ENCODE results near the gene FOXS1. TPM values are rescaled to one million over a fixed set of nuclear protein-coding genes. Genes with fewer than 3 reads are reported as not detected.

Gene FOXS1
- total RNA-seq (2014; rRNA removed; shearing (Covaris generic); ENCODE audit: low replicate concordance) = 0.07 TPM in 1 of 2 replicates, not detected in the other

- H3K27me3 ChIP-seq = no peaks in the 10 kb centered on the region
- no peaks in the 10 kb centered on the region for H3K9me3 ChIP-seq
- no peak for DNase-seq
- no peak within 1 kb of the TSS for H3K4me3 ChIP-seq
- H3K36me3 ChIP-seq = no peaks in the 10 kb centered on the region; the same call in 1 of the 2 replicates
Measured at GRCh38 chr20:31845300-31845863, at the start of gene FOXS1. Gene FOXS1 (minus strand): TSS chr20:31845604. CDS start chr20:31845542, 62 bp downstream.

DNA sequence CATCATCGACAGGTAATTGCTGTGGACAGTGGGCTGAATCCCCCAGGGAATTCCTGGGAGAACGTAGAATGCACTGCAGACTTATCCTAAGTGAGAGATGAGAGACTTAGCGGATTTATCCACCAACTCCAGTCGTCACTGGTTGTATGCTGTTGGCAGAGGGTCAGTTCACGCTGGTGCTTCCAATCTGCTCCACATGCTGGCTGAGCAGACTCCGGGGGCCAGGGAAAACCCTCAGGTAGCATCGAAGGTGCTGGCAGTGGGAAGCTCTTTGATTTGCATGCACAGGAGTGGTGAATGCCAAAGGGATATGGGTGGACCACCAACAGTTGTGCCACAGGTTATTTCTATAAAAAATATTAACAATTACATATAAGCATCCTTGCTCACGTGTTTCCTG, 45.2 kb upstream of the FOXS1 start:
- Histone ChIP-seq H3K4me3 (no peak overlapping the region), H3K36me3 (no peaks in the 10 kb centered on the region), H3K9me3 (no peaks in the 10 kb centered on the region), H3K27me3 (no peaks in the 10 kb centered on the region)
- DNase-seq = no peak

- no peak for DNase-seq
- H3K27me3 ChIP-seq = no peaks in the 10 kb centered on the region
- no peak overlapping the region for H3K4me3 ChIP-seq
- no peaks in the 10 kb centered on the region for H3K9me3 ChIP-seq
- H3K36me3 ChIP-seq = no peaks in the 10 kb centered on the region
Measured at GRCh38 chr20:31883829-31884228, 38.4 kb upstream of the FOXS1 start.

GRCh38 chr20:31881945-31882344, 36.5 kb upstream of the FOXS1 start:
- Histone ChIP-seq H3K27me3 (no peaks in the 10 kb centered on the region; the same call in 1 of the 2 replicates), H3K9me3 (no peaks in the 10 kb centered on the region), H3K4me3 (no peak overlapping the region), H3K36me3 (no peaks in the 10 kb centered on the region)
- DNase-seq = no peak

DNA sequence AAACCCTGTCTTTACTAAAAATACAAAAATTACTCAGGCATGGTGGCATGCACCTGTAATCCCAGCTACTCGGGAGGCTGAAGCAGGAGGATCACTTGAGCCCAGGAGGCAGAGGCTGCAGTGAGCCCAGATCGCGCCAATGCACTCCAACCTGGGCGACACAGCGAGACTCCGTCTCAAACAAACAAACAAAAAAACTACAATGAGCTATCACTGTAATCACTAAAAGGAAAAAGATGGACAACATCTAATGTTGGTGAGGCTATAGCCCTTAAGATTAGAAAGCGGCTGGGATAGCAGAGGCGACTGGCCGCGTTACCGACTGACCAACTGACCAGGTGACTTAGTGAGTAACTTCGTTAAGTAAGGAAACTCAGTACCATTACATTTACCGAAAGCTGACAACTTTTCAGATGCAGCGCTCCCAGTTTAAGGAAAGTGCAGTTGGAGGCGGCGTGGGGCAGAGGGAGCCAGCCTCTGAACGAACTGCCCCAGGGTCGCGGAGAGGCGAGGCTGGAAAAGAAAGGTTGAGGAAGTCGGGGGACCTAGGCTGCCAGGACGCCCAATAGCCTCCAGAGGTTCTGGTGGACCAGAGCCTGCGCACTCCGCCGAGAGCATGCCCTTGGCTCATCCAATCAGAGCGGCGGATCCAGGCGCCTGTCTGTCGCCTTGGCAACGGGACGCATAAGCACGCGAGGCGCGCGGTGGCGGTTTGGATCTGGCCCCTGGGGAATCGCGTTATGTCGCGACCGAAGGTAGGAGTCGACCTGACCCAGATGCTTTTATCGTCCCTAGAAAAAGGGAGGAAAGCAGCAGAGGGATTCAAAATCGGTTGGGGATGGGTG, 34.0 kb upstream of the FOXS1 start:
- peak; percentile 91 for DNase-seq
- H3K36me3 ChIP-seq = no peaks in the 10 kb centered on the region
- H3K27me3 ChIP-seq = no peaks in the 10 kb centered on the region; the same call in 1 of the 2 replicates
- no peaks in the 10 kb centered on the region for H3K9me3 ChIP-seq
- peak overlapping the region; percentile 70 for H3K4me3 ChIP-seq

DNA sequence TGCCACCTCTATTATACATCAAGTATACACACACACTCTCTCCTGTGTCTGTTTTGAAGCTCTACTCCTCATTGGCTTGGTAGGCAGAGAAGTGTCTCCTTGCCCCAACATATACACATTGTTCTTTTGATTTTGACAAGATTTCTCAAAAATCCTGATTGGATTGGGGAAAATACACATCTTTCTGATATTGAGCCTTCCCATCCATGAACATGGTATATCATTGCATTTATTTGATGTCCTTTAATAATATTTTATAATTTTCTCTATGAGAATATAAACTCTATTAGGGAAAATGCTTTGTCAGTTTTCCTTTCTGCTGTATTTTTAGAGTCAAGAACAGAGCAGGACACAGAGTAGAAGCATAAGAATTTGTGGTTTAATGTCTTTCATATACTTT, 32.3 kb upstream of the FOXS1 start:
- no peak overlapping the region for H3K4me3 ChIP-seq
- DNase-seq = no peak
- no peaks in the 10 kb centered on the region for H3K9me3 ChIP-seq
- no peaks in the 10 kb centered on the region; the same call in 1 of the 2 replicates for H3K27me3 ChIP-seq
- no peaks in the 10 kb centered on the region for H3K36me3 ChIP-seq

DNA sequence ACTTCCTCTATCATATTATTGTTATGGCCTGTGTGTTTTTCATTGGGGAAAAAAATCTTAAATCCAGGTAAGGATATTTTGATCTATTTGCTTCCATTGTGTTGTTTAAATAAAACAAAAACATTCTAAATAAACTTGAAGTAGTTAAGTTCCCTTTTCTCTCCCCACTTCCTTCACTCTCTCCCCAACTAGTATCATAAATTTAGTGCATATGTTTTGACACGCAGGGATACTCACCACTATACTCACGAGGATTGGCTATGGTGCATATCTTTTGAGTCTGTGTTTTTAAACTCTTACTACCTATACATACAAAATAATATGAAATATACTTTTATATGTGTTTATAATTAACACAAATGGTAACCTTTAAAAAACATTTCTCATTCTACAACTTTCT, 30.3 kb upstream of the FOXS1 start:
- Histone ChIP-seq H3K9me3 (no peaks in the 10 kb centered on the region), H3K4me3 (no peak overlapping the region)
- no peak for DNase-seq

DNA sequence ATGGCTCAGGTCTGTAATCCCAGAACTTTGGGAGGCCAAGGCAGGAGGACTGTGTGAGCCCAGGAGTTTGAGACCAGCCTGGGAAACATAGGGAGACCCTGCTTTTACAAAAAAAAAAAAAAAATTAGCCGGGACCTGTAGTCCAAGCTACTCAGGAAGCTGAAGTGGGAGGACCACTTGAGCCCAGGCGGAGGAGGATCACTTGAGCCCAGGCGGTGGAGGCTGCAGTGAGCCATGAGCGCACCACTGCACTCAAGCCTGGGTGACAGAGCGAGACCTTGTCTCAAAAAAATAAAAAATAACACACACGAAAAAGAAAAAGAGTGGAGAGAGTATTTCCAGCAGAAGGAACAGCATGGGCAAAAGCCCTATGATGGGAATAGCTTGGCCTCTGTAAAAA, 27.0 kb upstream of the FOXS1 start:
- Histone ChIP-seq H3K27me3 (peaks cover 16% of the 10 kb centered on the region), H3K36me3 (no peaks in the 10 kb centered on the region), H3K4me3 (no peak overlapping the region), H3K9me3 (no peaks in the 10 kb centered on the region)
- no peak for DNase-seq

More for the DNA sequence above, 30.3 kb upstream of the FOXS1 start:
- Histone ChIP-seq H3K36me3 (no peaks in the 10 kb centered on the region), H3K27me3 (peaks cover 9% of the 10 kb centered on the region)

DNA sequence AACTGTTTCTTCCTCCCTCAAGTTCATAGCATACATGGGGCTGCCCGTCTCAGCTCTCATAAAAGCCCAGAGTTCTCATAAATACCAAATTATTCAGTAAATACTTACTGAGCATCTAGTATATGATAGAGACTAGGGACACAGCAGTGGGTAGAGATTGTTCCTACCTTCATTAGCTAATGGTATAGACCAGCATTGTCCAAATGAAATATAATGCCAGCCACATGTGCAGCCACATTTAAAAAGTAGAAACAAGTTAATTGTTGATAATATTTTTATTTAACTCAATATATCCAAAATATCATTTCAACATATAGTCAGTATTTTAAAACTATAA, 26.2 kb upstream of the FOXS1 start:
- Histone ChIP-seq H3K27me3 (peaks cover 16% of the 10 kb centered on the region), H3K4me3 (no peak overlapping the region), H3K9me3 (no peaks in the 10 kb centered on the region), H3K36me3 (no peaks in the 10 kb centered on the region)
- no peak for DNase-seq

DNA sequence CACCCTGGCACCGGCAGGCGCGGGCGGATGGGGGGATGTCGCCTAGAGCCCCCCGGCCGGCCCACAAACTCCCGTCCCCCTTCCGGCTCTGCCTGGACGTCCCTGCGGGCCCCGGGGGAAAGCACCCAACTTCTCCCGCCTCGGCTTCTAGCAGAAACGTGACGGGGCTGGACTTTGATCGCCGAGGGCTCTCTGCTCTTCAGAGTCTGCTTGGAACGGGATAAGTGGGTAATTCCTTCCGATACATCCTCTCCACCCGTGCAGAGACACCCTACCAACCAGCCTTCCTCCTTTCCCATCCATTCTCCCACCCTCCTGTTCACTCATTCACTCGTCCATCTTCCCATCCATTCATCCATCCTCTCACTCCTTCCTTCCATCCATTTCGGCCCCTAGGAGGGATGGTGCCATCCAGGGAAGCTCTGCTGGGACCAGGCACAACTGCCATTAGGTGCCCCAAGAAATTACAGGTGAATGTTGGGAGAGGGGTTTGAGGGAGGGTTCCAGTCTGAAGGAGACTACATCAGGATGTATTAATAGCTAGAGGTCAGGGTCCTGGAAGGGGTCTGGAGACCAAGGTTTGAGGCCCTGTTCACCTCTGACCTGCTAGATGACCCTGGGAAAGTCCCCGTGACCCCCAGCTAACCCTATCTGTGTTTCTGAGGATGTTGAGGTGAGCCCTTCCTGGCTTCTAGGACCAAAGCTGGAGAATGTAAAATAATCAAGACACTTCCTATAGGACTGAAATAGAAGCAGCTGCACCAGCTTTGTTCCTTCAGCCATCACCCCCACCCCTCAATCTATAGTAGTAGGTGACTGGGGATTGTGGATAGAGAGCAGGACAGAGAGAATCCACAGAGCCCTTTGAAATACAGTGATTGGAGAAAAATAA, 25.6 kb upstream of the FOXS1 start:
- no peak for DNase-seq
- Histone ChIP-seq H3K36me3 (no peaks in the 10 kb centered on the region), H3K4me3 (peak overlapping the region; percentile 23; the same call in 1 of the 2 replicates), H3K9me3 (no peaks in the 10 kb centered on the region), H3K27me3 (peaks cover 16% of the 10 kb centered on the region)

DNA sequence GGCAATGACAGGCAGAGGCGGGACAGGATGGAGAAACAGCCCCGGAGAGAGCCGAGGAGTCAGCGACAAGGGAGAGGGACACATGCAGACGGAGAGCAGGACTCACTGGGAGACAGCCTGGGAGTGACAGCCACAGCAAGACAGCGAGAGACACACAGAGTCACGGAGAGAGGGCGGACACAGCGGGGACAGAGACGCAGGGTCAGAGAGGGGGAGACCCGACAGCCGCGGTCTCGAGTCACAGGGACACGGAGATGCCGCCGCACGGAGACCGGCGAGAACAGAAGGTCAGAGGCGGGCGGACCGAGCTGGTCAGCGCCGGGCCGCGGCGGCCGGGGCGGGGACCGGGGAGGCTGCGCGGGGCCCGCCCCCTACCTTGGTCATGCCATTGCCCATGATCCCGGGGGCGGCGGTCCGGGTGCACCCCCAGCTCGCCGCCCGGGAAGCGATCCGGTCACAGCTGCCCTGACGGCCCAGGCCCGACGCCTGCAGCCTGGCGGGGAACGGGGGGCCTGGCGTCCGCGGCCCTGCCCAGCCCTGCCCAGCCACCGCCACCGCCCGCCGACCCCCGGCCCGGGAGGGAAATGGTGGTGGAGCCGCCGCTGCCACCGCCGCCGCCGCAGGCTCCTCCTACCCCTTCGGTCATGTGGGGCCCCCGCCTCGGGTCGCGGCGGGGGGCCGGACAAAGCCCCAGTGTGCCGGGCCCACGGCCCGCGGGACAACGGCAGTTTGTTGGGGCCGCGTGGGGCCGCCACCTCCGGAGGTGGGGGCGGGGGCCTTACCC, 24.7 kb upstream of the FOXS1 start, which contains the start of the genes DUSP15 and TTLL9:
Gene DUSP15, minus strand, starts transcription at position 586 of the 784 bp plus-strand sequence. Its CDS starts 190 bp downstream, at position 396.
Gene TTLL9, plus strand, starts transcription at position 693 of the 784 bp plus-strand sequence. CDS start 493 bp downstream, outside the sequence.
- H3K36me3 ChIP-seq = no peaks in the 10 kb centered on the region
- H3K9me3 ChIP-seq = no peaks in the 10 kb centered on the region
- peak within 1 kb of the TSS; percentile 23 for H3K4me3 ChIP-seq
- peaks cover 16% of the 10 kb centered on the region for H3K27me3 ChIP-seq
- DNase-seq = no peak

DNA sequence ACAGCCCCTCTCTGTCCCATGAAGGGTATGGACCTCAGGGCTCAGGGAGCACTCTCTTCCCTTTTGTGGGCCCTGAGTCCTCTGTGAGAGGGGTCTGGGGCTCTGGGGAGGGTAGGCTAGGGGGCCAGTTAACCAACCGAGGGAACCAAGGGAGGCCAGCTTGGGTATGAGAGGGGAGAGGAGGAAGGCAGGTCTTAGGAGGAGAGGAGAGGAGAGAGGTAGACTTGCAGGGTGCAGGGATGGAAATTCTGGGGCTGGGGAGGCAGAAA, 24.2 kb upstream of the FOXS1 start:
- Histone ChIP-seq H3K4me3 (no peak overlapping the region), H3K9me3 (no peaks in the 10 kb centered on the region), H3K27me3 (peaks cover 16% of the 10 kb centered on the region), H3K36me3 (no peaks in the 10 kb centered on the region)
- DNase-seq = no peak

- H3K36me3 ChIP-seq = no peaks in the 10 kb centered on the region
- no peak for DNase-seq
- no peak overlapping the region for H3K4me3 ChIP-seq
- H3K9me3 ChIP-seq = no peaks in the 10 kb centered on the region
- peaks cover 16% of the 10 kb centered on the region for H3K27me3 ChIP-seq
Measured at GRCh38 chr20:31868853-31869672, 23.7 kb upstream of the FOXS1 start.

- peaks cover 13% of the 10 kb centered on the region for H3K27me3 ChIP-seq
- DNase-seq = no peak
Measured at GRCh38 chr20:31866221-31866620, 20.8 kb upstream of the FOXS1 start.

DNA sequence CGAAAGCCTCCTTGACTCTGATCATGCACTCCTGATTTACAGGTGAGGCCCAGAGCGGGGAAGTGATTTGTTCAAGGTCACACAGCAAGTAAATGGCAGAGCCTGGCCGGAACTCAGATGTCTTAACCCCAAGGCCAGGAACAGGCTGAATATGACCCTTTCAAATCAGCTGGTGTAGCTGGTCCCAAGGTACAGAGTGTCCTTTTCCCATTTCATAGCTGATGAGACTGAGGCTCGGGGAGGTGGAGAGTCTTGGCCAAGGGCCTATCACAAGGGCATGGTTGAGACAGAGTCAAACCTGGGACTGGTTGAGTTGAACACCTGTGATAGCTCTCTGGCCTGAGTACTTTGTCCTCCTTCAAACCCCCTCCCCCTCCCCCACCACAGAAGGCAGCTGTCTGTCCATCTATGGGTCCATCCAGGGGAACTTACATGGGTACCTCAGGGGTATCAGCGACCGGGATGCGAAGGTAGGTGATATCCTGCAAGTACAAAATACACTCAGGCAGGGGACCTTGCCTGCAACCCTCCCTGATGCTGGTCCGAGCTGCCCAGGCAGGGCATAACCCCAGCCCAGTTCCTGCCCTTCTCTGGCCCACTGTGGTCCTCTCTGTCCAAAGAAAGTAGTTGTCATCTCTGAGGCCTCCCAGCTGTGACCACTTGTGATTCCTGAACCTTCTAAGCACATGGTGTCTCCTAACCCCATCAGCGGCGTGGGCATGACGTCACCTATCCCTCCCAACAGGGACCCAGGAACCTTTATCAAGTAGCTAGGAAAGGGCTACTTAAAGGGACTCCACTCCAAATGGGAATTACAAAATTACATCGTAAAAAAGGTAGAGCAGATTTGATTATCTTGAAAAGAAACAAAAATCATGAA, 19.4 kb upstream of the FOXS1 start:
- no peak overlapping the region for H3K4me3 ChIP-seq
- H3K9me3 ChIP-seq = no peaks in the 10 kb centered on the region
- no peak for DNase-seq
- no peaks in the 10 kb centered on the region for H3K36me3 ChIP-seq
- H3K27me3 ChIP-seq = peaks cover 15% of the 10 kb centered on the region

More at GRCh38 chr20:31866221-31866620, 20.8 kb upstream of the FOXS1 start:
- no peaks in the 10 kb centered on the region for H3K36me3 ChIP-seq
- no peak overlapping the region for H3K4me3 ChIP-seq
- H3K9me3 ChIP-seq = no peaks in the 10 kb centered on the region

Measured in MG63 (cell line).